OCI-M2 (cell line): ENCODE results near the gene NCEH1.
"Not testable (repeated sequence)": the region's sequence is repeated elsewhere in the genome, so short reads cannot be mapped to it uniquely, and the experiment has no call there.

Experiments used
- DNase-seq: peaks from one replicate; lab custom pipeline; 2025; ENCODE audit not compliant: unreplicated experiment; lab: John Stamatoyannopoulos, UW

Gene NCEH1

GRCh38 chr3:172707967-172708366 is 2.9 kb downstream of the NCEH1 start:
- DNase-seq, result no peak

GRCh38 chr3:172707030-172707429 is 3.8 kb downstream of the NCEH1 start:
- DNase-seq, result no peak

- DNase-seq, result no peak
Measured at GRCh38 chr3:172705170-172705569, 5.7 kb downstream of the NCEH1 start.

GRCh38 chr3:172704001-172704400 is 6.9 kb downstream of the NCEH1 start:
- DNase-seq, result no peak

- not testable (repeated sequence) for DNase-seq
Measured at GRCh38 chr3:172702731-172703130, 8.1 kb downstream of the NCEH1 start.

- no peak for DNase-seq
Measured at GRCh38 chr3:172702256-172702655, 8.6 kb downstream of the NCEH1 start.

GRCh38 chr3:172701751-172702150 is 9.1 kb downstream of the NCEH1 start:
- no peak for DNase-seq

- no peak for DNase-seq
Measured at GRCh38 chr3:172700936-172701455, 9.9 kb downstream of the NCEH1 start.

- DNase-seq, result no peak
Measured at GRCh38 chr3:172700256-172700655, 10.6 kb downstream of the NCEH1 start.

- no peak for DNase-seq
Measured at GRCh38 chr3:172699031-172699430, 11.8 kb downstream of the NCEH1 start.

- no peak for DNase-seq
Measured at GRCh38 chr3:172698631-172699030, 12.2 kb downstream of the NCEH1 start.

- no peak for DNase-seq
Measured at GRCh38 chr3:172697558-172697957, 13.3 kb downstream of the NCEH1 start.

- DNase-seq, result no peak
Measured at GRCh38 chr3:172696357-172696756, 14.5 kb downstream of the NCEH1 start.

GRCh38 chr3:172694573-172695246 is 16.2 kb downstream of the NCEH1 start:
- no peak for DNase-seq

GRCh38 chr3:172692751-172693338 is 18.0 kb downstream of the NCEH1 start:
- DNase-seq, result no peak

GRCh38 chr3:172690936-172691335 is 19.9 kb downstream of the NCEH1 start:
- no peak for DNase-seq

GRCh38 chr3:172688588-172688987 is 22.3 kb downstream of the NCEH1 start:
- DNase-seq, result no peak

GRCh38 chr3:172687501-172687900 is 23.4 kb downstream of the NCEH1 start:
- no peak for DNase-seq

GRCh38 chr3:172685331-172686214 is 25.3 kb downstream of the NCEH1 start:
- DNase-seq, result no peak

GRCh38 chr3:172680684-172681083 is 30.2 kb downstream of the NCEH1 start:
- DNase-seq, result no peak

- no peak for DNase-seq
Measured at GRCh38 chr3:172679599-172679998, 31.3 kb downstream of the NCEH1 start.

GRCh38 chr3:172678068-172678467 is 32.8 kb downstream of the NCEH1 start:
- DNase-seq, result no peak
